GM19239 (cell line): ENCODE results near the gene PCDH9.

Experiments used
- DNase-seq: peaks from one replicate; pipeline ENCODE4 v3.0.0; 2011; ENCODE audit warnings: low spot score; ENCODE audit not compliant: insufficient read length
- FAIRE-seq: peaks from 2 replicates; lab custom pipeline; 2011; peaks lifted over from hg19 to GRCh38; lab: Jason Lieb, UNC

Gene PCDH9

DNA sequence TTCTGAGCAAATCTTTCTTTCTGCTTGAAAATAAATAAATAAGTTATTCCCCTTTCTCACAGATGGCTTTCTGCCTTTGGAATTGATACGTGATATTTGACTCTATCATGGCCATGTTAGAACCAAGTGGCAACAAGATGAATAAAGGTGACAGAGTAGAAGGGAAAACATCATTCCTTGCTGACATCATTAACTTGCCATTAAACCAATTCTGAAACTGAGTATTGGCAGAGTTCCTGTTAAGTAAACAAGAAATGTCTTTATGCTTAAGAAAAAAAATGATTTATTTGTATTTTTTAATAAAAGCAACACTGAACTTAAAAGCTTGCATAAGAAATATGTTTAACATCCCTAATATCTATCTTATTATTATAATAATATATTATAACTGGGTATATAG lies 828.1 kb downstream of the PCDH9 start:
- DNase-seq (no peak), FAIRE-seq (no peak)

DNA sequence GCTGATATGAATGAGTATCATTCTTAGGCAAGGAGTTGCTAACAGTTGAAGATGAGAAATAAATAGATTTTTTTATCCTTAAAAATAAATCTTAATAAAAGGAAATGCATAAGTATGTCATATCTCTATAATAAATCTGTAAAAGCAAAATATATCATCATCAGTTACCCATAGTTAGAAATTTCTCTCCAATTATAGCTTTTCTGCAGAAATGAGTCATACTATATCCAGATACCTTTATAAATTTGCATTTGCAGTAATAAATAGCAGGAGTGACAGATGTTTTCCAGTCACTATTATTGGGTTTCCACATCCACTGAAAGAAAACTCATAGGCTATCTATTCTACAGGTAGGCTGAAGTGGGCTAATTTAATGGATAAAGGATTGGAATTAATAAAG lies 829.8 kb downstream of the PCDH9 start:
- no peak for FAIRE-seq
- DNase-seq, result no peak

DNA sequence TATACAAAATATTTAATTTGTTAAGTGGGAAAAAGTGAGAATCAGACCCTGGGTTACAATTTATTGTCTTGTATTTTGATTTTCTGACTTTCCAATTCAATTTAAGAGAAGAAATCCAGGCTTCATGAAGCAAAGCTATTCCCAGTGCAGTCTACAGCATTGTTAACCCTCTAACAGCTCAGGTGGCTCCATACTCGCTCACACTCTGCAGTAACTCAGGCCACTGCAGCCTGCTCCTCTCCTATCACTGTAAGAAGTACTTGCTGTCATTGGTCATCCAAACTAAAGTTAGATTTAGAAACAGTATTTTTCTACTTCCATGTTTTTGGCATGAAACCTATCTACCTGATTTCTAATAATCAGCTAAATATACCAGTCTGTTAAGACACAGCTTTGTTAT lies 830.3 kb downstream of the PCDH9 start:
- DNase-seq (no peak), FAIRE-seq (no peak)

DNA sequence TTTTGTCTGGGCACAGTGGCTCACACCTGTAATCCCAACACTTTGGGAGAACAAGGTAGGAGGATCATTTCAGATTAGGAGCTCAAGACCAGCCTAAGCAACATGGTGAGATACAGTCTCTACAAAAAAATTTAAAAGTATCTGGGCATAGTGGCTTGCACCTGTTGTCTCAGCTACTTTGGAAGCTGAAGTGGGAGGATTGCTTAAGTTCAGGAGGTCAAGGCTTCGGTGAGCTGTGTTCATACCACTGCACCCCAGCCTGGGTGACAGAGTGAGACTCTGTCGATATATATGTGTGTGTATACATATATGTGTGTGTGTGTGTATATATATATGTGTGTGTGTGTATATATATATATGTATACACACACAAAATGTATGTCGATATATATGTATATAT lies 833.0 kb downstream of the PCDH9 start:
- FAIRE-seq, result no peak
- no peak for DNase-seq

DNA sequence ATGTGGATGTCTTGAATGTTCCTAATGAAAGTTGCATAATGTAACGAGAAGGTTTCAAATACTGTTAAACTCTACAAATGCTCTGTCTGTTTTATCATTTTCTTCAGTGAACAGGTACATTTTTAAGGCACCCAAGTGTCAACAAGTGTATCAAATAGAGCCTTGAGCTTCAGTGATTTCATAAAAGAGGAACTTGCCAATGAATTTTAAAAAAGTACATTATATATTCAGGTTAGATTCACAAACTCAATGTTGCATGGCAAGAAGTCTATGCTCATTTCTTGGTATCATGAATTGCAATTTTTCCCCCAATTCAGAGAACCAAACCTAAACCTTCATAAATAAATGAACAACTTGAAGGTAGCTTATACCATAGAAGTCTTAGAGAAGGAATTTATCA lies 838.8 kb downstream of the PCDH9 start:
- no peak for DNase-seq
- FAIRE-seq, result no peak

DNA sequence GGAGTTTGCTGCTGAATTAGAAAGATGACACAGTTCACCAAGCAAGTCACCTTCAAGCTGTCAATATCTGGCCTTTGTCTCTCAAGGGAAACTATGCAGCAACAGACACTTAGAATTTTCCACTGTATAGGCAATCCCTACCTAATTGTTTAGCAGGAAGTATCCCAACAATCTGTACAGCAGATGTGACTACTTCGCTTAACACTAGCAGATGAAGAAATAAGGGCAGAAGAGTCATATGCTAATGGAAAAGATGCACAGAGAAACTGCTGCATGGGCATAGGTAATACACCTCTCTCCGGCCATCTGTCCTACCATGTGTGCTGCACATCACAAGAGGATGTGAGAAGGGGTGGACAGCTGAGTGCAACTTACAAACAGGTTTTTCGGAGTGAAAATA lies 851.2 kb downstream of the PCDH9 start:
- DNase-seq, result no peak
- FAIRE-seq, result no peak

DNA sequence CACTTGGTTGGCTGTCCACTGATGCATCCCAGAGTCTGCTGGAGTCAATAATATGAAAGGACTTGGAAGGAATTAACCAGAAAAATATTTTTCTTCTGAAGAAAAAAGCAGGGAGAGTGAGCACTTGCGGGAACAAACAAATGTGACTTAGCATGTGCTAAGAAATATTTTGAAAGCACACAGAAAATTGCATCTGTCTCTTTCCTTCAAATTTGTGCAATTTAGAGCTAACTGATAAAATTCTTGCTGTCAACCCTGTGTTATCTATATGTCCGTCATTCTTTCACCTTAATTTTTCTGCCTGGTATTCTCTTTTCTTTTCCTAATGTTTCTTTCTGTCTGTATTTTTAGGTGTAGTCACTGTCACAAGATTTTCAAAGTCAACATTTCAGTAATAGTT lies 852.6 kb downstream of the PCDH9 start:
- FAIRE-seq (no peak), DNase-seq (no peak)

DNA sequence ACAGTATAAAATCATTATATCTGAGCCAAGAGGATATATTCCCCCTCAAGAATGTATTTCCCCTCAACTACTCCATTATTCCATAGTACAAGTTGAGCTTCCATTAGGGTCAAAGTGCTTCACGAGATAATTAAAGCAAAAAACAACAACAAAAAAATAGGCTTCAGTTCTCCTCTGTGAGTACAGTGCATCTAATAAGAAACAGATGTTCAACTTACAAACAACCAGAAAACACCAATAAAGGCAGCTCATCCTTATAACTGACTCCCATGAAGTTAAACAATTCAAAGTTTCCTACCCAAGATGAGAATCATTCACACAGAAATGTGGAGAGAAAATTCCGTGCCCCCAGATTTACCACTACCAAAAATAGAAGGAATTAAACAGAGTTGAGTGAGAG lies 854.4 kb downstream of the PCDH9 start:
- FAIRE-seq, result no peak
- no peak for DNase-seq

DNA sequence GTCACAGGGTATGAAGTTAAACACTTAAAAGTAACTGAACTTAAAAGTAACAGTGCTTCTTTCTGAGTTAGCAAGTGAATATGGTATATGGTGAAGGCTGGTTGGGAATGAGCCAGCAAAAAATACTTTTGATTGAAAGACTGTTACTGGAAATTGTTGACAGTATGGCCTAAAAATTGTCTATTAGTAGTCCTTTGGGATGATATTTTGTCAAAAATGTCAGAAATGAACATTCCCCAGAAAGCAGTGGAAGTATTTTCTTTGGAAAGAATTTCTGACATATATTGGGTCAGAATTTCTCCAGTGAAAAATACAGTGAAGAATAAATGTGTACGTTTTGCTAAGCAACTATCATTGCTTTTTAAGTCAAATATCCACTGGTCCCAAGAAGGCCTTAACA lies 860.5 kb downstream of the PCDH9 start:
- DNase-seq (no peak), FAIRE-seq (no peak)

DNA sequence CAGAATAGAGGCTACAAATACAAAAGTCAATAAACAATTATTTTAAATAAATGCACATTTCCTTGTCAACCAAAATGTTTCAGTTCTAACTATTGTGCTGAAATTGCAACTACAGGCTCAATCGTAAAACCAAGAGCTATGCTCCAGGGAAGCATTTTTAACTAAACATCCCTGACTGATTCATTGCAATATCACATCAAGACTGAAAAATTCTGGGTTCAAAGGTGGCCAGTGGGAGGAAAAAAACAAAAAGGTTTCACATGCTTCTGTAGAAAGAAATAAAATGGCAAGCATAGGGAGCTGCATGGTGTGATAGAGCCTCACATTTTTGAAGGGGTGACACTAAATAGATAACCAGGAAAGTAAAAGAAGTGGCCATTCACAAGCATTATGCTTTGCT lies 862.8 kb downstream of the PCDH9 start:
- FAIRE-seq, result no peak

DNA sequence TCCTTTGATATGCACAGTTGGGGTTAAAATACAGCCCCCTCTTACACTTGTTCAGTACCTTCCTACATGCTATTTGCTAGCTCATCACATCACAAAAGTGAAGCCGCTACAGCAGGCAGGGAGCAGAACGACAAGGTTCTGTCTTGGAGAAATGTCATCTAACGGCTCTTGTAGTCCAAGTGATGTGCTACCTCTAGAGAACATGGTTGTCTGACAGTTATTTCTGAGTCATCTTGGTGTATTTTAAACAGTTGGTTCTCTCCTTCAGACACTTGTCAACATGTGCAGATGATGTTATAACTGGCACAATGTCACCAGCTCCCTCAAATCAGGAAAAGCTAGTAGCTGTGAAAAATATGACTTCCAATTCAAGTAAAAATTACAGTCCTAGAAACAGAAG lies 865.0 kb downstream of the PCDH9 start:
- FAIRE-seq (no peak), DNase-seq (no peak)

More for the DNA sequence above, 862.8 kb downstream of the PCDH9 start:
- DNase-seq, result no peak

DNA sequence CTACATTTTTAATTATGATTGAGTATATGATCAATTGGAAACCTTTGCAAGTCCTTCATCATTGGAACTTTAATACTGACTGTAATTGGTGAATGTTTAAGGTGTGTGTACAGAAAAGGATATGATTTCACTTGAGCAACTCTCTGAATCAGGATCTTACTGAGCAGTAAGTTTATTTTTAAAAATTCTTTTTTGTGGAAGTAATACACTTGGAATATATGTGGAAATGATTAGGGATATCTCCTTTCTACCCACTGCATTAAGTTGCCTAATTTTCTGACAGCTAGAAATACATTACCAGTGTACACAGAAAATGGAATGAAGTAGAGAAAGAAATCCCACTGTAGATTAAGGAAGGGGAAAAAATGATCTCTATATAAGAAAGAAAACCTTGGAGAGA lies 865.8 kb downstream of the PCDH9 start:
- FAIRE-seq, result no peak
- DNase-seq, result no peak

DNA sequence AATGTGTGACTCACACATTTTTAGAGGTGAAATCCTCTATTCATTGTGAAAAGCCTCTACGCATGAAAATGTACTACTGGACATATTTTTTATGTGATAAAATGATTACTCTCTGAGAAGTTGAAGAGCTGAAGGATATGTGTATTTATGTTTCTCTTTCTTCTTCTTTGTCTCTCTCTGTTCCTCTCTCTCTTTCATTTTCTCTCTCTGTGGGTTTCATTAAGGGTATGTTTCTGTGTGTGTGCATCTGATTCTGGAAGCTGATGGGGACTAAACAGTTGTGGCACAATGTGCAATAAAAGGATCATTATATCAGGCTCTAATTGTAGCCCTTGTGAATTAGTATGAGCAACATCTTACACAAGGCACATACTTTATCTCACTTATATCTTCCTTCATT lies 867.7 kb downstream of the PCDH9 start:
- DNase-seq (no peak), FAIRE-seq (no peak)

DNA sequence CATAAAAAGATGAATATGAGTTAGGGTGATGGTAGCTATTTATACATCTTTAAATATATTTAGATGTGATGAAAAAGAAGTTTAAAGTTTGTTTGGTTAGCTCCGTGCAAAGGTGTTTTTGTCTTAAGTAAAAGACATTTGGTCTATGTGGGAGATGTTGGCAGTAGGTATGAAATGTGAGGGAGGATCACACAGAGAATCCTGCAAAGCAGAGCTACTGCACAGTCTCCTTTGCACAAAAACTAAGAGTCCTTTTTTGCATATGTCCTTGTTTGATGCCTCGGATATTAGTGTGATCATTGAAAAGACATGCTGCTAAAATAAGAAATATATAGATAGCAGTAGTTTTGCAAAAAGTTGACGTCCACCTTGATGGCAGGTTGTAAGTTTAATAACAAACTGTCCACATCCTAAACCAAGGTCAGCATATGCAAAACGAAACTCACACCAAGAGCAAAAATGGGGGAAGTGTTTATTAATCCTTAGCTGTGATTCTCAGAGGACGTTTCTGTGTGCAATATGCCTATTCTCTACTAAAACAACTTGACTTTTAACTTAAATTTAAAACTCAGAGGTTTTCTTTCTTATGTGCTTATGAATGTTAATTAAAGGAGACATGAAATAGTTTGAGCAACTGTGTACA lies 870.1 kb downstream of the PCDH9 start:
- no peak for FAIRE-seq

DNA sequence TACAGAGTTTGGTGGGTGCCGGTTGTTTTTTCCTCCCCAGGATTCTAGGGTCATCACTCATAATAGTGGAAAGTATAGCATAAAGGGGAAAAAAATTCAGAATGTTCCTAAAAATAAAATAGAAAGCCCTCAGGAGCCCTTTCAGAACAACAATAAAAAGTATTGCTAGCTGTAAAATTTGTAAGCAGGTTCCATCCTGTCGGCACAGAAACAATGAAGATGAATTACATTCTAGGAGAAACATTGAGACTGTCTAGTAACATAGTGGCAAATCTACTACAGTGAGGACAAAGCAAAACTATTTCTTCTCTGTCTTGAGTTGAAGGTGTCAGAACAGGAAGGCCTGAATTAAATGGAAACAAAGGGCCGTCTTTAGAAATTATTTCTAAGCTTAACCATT lies 870.7 kb downstream of the PCDH9 start:
- DNase-seq (no peak), FAIRE-seq (no peak)

More for the DNA sequence above, 870.1 kb downstream of the PCDH9 start:
- DNase-seq, result no peak

DNA sequence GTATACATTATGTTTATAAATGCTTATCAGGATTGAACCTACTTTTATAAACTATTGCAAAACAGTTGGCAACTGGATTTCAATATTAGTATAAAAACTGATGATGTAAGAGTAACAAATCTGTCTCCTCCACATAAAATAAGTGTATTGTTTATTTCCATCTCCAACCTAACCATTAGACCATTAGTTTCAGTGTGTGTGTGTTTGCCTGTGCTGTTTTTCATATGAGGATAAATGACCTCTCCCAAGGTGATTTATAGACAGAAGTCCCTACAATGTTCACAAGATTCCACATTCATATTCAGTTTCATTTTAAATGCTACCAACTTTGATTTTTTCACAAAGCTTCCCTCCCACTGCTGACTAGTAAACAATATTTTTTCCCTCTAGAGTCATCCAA lies 871.6 kb downstream of the PCDH9 start:
- DNase-seq, result no peak
- no peak for FAIRE-seq

DNA sequence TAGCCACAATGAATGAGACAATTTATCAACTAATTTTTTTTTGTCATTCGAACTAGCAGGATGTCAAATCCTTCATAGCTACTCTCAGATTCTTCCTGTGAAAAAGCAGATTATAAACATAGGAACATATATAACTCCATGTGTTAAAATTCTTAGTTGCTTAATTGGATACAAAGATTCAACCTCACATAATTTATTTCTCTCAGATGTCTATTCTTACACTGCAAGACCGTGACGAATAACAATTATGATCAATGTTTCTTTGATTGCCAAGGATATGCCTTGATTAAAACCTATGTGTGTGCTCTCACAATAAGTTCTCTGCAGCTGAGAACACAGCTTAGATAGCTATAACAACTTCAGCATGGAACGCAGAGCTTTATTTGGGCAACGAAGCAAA lies 872.7 kb downstream of the PCDH9 start:
- FAIRE-seq, result no peak
- DNase-seq, result no peak

DNA sequence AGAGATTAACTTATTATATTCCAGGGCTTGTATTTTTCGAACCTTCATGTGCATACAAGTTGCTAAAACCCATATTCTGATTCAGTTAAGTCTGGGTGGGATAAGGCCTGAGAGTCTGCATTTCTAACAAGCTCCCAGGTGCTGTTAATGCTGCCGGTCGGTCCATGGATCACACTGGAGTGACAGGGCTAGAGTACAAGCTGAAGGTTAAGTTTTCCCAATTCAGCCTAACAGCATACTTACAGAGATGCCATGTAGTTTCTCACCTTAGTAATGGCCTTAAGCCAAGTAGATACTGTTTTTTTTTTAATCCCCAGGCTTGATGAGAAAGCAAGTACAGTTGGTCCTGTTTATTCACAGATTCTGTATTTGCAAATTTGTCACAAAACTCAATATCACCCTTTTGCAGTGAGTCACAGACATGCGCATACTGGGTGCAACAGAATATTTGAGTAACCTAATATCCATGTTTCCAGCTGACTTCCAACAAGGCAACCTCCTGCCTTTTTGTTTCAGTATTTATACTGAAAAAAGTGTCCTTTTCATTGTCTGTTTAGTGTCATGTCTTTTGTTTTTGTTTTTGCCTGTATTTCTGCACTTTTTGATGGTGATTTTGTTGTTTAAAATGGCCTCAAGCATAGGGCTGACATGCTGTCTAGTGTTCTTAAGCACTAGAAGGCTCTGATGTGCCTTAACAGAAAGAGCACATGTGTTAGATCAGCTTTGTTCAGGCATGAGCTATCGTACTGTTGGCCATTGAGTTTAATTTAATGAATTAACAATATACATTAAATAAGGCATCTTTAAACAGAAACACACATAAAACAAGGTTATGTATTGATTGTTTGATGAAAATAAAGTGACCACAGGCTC lies 875.0 kb downstream of the PCDH9 start:
- no peak for DNase-seq
- no peak for FAIRE-seq

DNA sequence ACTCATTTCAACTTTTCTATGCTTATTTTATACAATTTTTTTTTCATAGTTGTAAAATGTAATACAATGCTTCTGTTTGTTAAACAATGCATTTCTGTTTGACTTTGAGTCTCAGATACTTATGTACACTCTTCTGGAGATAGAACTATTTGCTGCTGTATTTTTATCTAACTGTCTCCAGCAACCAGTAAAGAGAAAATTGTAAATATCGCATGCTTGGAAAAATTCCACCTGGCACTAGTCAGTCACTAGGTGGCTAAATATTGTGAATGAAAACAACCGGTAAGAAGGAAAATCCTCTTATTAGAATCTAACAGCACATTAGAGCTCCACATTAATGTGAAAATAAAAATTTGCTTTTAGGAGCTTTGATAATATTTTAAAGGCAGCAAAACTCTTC lies 876.5 kb downstream of the PCDH9 start:
- FAIRE-seq (no peak), DNase-seq (no peak)

DNA sequence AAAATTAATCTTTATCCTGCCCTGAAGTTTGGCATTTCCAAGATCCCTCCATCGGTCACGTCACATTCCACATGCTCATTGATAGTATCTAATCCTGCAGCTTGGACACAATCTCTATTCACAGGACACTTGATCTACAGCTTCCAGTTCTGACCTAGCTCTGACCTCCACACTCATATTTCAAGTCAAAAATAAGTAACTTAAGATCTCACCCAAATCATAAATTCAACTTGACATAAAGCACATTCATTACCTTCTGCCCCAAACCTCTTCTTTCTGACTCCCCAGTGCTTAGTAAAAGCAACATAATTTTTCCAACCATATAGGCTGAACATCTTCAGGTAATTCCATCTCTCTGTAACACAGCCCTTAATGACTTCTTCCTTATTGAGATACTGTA lies 880.2 kb downstream of the PCDH9 start:
- DNase-seq (no peak), FAIRE-seq (no peak)

DNA sequence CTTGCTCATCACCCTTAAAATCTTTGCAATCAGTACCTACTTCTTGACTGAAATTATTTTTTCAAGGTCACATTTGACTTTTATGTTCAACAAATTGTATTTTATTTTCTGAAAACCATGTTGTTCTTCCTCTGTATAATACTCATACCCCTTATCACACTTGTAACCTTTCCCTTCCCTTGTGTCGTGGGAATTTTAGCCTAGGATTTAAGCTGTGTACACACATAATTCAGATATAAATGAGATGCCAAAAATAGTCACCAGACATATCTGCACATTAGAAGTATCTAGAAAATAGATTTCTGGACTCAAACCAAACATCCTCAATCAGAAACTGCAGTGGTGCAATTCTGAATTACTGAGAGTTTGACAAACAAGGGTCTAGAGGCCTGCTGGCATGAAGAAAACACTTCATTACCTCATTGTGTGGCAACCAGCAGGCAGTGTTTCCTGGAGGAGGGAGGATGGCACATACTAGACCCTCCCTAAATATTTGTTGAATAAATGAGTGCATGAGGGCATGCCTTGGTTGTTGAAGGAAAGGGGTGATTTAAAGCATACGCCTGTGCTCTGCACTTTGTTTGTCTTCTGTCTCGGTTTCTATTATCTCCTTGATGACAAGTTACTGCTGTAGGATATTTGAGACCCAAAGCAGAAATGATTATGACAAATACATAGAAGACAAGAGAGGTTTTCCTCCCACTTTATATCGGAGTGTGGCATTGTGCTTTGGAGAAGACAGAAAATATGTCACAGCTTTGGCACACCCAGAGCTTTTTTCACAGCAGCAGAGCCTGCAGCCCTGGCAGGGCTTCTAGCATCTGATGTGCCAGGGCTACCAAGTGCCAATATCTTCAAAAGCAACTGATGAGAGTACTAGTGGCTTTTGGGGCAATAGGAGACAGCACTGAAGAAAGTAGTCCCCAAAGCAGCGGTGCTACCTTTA lies 881.1 kb downstream of the PCDH9 start:
- no peak for FAIRE-seq
- DNase-seq, result no peak
